A204.1 (cell line): Measurements from ENCODE around the gene LYPD5.
A peak's percentile ranks its signal among the peaks of the same experiment; 100 is the strongest.
"Not testable (repeated sequence)": the region's sequence is repeated elsewhere in the genome, so short reads cannot be mapped to it uniquely, and the experiment has no call there.

Experiments
- FAIRE-seq: peaks from 2 replicates; lab custom pipeline; 2012; peaks lifted over from hg19 to GRCh38; lab: Jason Lieb, UNC

The LYPD5 gene

DNA sequence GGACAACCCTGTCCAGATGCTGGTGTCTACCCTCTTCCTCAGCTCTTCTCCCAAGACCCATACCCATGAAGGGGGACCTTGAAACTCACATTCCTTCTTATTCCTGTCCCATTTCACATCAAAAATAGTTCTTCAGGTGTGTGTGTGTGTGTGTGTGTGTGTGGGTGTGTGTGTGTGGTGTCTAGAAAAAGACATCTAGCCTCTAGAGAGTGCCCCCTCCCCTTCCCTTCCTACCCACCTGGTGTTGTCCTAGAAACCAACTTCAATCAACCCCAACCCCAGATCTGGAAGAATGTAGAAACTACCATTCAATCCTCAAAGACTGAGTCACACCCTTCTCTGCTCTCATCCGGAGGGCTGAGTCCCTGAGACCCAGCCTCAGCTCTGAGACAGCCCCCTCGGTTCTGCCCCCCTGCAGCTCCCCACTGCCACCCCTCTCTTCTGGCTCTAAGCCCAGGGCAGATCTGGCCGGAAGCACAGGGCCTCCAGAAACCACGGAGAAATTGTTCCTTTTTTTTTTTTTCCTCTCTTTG lies 25.0 kb downstream of the LYPD5 start:
- FAIRE-seq: no peak

DNA sequence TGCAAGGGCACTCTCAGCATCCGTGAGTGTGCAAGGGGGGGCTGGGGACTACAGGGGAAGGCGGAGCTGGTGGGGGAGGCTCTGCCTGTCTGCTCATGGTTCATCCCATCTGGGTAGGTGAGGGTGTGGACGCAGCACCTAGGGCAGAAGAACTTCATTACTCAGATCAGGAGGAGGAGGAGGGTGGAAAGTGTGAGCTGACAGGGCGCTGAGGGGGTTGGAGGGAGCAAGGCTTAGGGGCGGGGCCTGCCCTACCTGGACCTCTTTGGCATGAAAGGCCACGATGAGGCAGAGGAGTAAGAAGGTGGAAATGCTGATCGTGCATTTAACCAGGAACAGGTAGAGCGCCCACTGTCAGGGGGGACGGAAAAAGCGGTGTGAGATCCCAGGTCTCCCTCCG lies 26.0 kb downstream of the LYPD5 start:
- FAIRE-seq: no peak

DNA sequence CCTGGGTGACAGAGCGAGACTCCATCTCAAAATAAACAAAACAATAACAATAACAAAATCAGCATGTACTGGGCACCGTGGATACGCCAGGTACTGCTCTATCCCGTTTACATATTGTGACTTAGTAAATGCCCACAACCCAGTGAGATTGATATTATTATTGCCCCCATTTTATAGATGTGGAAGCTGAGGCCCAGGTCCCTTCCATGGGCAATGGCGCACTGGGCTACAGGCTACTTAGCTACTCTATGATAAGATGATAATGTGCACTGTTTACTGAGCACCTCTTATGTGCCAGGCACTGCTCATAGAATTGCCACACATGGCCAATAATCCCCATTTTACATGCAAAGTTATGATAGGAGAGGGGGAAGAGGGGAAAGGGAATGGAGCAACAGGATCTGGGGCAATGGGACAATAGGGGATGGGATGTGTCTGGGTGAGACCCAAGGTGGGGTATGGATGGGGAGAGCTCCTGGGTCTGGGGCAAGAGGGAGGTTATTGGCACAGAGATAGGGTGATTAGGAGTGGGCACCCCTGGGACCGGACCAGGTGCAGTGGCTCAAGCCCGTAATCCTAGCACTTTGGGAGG lies 26.9 kb downstream of the LYPD5 start:
- no peak for FAIRE-seq

DNA sequence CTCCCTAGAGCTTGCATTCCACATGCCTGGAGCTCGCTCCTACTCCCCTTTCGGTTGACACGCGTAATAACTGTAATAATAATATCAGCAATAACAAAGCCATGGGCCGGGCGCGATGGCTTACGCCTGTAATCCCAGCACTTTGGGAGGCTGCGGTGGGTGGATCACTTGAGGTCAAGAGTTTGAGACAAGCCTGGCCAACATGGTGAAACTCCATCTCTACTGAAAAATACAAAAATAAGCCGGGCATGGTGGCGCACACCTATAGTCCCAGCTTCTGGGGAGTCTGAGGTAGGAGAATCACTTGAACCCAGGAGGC lies 27.3 kb downstream of the LYPD5 start:
- FAIRE-seq: not testable (repeated sequence)

DNA sequence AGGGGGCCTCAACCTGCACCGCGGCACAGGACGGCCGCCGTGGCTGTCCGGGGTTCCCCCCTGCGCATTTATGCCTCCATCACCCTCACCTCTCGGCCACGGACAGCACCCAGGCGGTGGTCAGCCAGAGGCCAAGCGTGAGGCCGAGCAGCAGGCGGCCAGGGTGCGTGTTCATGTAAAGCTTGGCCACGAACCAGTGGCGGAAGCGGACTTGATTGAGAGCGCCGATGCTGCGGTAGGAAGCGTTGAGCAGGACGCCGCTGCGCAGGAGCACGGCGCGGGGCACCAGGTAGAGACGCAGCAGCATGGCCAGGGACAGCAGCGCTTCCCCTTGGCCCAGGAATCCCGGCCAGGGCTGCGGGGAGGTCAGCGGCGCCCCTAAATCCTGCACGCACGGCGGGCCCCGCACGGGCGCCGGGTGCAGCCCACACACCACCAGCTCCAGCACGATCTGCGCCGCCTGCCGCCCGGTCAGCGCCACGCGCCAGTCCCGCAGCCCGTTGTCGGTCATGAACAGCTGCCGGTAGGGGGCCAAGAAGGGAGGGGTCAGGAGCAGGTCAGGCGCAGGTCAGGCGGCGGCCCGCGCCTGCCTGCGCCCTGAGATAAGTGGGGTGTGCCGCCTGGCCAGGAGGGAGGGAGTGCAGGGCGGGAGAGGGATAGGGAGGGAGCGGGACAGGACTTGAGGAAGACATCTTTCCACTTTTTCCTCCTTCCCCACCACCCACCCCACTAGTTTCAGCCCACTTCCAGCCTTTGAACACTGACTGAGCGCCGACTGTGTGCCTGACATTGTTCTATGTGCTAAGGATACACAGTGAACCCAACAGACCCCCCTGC lies 27.9 kb downstream of the LYPD5 start:
- FAIRE-seq: no peak

DNA sequence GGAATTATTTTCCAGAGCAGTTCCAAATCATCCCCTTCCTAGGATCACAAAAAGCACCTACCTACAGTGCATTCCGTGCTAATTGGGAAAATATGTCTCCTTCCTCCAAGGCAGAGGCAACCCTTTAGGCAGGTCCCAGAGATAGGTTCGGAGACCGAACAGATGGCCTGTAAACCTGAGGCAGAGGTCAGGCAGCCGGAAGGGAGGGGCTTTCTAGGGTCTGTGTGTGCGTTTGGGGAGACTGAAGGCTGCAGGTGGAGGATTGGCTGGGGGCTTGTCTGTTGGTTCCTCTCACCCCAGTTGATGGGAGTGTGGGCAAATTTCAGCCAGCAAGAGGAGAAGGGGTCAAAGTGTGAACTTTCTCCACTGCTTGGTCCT lies 28.5 kb downstream of the LYPD5 start:
- FAIRE-seq: no peak

DNA sequence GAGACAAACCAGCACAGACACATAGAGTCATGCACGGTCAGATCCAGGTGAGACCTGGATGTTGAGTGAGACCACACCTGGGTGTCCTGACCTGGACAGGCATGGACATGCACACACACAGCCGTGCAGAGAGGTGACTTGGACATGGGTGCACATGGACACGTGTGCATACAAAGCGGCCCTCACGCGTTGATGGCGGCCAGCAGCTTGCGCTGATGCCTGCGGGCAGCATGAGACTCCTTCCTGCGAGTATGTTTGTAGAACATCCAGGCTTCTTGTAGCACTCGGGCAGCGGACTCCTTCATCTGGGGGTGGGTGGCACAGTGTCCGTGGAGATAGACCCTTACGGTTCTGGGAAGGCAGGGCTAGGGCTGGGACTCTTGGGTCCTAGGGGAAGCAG lies 33.0 kb downstream of the LYPD5 start:
- FAIRE-seq: no peak

DNA sequence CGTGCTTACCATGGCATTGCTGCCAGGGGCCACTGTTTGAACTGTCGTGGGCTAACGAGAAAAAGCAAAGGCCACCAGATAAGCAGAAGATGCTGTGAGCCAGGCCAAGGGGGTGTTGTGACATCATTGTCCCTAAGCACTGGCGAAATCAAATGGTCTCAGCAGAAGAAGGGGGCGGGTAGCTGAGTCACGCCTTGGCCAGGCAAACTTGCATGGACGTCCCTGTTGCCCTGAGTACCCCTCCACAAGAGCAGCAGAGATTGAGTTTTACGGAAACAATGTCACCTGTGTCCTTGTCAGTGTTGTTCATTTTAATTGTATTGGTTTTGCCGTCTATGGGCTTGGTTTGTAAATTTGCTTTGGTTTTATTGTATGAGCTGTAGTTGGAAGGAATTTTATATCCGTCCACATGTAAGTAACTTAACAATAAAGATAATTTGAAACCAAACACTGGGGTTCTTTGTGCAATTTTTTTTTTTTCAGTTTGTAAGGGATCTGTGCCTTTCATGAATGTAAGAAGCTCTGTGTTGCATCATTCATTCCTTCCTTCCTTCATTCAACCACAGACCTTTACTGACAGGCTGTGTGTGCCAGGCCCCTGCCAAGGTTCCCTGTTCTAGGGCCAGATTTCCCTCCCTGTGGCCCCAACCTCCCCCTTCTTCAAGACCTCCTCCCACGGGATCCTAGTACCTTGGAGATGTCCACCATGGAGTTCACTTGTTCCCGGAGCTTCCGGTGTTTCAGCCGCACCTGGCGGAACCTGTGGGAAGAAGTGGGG lies 33.8 kb downstream of the LYPD5 start:
- FAIRE-seq: no peak

DNA sequence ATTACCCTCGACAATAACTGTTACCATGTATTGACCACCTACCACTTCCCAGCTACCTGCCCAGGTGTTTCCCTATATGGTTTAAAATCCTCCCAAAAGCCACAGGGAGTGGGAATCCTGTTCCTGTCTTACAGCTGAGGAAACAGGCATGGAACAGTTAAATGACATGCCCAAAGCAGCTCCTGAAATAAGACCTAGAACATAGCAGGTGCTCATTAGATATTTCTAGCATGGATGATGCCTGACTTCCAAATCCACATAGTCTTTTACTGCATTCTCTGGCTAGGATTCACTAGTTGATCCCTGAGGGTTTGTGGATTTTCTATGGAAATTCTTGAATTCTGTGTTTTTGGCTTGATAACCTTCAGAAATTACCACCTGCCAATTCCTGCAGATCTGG lies 34.4 kb downstream of the LYPD5 start:
- FAIRE-seq: no peak

DNA sequence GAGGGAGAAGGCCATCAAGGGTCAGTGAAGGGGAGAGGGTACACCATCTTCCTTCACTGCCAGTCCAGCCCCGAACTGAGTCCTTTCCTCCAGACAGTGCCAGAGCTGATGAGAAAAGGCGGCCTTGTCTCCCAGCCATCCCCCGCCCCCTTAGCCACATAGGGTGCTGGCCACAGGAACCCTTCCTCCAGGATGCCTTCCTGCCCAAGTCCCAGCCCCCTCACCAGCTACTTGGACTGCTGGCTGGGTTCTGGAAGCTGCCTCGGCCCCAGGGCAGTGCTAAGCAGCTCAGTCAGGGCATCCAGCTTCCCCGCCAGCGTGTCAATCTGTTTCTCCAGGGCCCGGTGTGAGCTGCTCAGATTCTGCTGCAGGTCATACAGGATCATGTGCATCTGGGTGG lies 34.9 kb downstream of the LYPD5 start:
- no peak for FAIRE-seq

DNA sequence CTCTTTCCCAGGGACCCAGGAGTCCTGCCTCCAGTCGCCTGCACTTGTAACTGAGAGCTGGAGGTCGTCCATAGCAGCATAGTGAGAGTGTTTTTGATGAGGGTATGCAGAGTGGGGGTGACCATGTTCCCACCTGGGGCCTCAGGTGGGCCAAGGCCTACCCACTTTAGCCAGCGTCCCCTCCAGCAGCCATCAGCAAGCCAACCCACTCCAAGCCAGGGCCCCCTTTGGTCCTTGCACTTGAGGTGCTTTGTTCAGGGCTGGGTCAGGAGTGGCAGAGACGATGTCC lies 35.5 kb downstream of the LYPD5 start:
- FAIRE-seq: no peak

DNA sequence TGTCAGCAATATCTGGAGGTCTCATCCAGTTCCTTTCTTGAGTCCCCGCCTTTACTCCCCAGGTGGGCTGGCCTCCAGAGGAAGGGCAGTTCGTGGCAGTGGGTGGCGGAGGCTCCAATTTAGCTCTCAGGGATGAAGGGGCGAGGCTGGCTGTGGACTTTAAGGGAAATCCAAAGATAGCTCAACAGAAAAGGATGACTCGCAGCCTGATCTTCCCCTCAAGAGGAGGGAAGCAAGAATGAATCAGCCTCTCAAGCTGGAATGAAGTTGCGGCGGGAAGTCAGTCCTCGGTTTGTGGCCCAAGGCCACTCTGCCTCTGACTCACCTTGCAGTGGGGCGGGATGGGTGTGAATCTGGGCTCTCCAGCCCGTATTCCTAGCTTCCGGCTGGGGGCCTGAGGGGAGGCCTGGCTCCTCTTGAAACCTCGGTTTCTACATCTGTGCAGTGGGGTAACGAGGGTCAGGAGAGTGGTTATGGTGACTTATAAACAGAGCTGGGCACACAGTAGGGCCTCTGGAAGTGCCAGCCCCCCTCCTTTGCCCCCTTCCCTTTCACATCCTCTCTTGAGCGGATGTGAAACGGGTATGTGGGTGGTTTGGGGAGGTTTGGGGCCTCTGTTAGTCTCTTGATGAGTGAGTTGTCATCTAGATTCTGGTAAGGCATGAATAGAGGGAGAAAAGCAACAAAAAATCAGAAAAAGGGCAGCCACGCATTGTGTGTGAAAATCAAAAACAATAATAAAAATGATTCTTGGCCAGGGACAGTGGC lies 37.0 kb downstream of the LYPD5 start:
- FAIRE-seq: no peak

DNA sequence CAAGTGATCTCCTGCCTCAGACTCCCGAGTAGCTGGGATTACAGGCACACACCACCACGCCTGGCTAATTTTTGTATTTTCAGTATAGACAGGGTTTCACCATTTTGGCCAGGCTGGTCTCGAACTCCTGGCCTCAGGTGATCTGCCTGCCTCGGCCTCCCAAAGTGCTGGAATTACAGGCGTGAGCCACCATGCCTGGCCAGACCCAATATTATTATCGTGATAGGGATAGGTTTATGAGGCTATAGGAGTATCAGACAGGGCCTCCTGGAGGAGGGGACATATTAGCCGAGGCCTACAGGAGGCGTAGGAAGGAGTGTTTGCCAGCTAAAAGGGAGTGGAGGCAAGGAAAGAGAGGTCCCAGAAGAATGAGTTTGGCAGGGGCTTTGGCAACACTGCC lies 37.6 kb downstream of the LYPD5 start:
- not testable (repeated sequence) for FAIRE-seq

DNA sequence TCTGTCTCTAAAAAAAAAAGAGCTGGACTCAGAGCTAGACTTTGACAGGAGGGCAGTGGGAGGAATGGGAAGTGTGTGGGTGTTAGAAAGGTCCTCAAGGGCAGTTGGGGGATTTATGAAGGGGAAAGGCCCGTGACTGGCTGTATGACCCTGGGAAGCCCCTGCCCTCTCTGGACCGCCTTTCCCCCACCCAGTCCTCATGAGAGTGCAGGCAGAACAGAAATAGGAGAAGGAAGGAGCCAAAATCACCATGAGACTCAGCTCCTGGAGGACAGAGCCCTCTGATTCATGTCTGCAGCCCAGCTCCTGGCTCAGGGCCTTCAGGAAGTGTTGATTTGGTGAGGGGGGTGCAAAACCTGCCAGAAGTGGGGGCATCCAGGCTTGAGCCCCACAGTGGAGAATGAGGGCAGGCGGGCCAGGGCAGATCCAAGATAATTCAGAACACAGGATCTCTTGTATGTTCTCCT lies 38.7 kb downstream of the LYPD5 start:
- no peak for FAIRE-seq

DNA sequence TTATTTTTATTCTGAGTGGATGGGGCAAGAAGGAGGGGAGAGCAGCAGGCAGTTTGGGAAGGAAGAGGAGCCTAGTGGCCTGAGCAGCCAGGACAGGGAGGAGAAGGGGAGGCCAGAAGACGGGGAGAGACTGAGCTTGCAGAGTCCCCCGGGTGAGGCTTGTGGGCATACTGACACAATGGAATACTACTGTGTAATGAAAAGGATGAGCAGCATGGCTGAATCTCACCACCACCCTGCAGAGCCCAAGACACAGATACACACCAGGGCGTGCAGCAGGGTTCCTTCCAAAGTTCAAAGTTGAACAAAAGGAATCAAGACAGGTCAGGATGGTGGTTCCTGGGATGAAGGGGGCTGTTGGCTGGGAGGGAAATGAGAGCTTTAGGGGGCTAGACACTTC lies 39.4 kb downstream of the LYPD5 start:
- FAIRE-seq: no peak

DNA sequence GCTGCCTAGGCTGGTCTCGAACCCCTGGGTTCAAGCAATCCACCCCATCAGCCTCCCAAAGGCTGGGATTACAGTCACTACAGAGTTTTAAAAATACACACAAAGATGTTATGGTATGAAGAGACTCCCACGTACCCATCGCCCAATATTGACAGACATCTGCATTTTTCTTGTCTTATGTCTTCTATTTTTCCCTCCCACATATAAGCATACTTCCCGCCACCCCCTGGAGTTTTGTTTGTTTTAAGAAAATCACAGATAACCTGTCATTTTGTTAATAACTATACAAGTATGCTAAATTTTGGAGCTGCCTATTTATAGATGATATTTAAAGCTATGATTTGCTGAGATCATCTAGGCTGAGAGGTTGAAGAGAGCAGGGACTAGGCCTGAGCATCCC lies 41.3 kb downstream of the LYPD5 start:
- no peak for FAIRE-seq

DNA sequence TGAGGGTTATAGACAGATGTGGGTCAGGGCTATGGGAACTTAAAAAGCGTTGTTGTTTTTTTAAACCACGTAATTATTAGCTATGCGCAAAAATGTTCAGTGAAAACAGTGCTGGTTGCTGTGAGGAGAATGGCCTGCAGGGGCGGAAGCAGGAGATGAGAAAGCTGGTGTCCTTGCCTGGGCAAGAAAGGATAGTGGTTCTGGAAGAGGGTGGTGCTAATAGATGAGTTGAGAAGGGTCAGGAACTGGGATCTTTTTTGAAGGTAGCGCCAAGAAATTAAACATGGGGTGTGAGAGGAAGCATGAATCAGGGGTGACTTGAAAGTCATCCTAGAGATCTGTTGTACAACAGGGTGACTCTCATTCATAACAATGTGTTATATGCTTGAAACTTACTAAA lies 42.7 kb downstream of the LYPD5 start:
- no peak for FAIRE-seq

DNA sequence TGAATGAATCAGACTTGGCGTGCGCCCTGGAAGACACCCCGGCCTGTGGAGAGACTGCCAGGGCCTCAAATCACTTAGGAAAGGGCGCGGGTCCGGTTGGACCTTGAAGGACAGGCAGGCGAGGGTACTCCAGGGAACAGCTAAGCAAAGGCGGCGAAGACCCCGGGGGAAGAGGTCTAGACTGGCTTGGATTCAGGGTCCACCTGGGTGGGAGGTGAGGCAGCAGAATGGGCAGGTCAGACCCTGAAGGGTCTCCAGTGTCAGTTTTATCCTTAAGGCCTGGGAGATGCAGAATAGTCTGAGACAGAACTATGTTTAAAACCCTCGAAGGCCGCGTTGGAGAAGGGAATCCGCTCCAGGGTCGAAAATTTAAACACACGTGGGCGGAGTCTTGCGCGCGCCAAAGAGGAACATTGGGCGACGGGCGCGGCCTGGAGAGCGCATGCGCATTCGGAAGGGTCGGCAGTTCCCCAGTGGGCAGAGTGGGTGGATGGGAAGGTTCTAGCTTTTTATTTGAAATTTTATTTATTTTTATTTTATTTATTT lies 46.9 kb downstream of the LYPD5 start:
- FAIRE-seq: peak; percentile 97

DNA sequence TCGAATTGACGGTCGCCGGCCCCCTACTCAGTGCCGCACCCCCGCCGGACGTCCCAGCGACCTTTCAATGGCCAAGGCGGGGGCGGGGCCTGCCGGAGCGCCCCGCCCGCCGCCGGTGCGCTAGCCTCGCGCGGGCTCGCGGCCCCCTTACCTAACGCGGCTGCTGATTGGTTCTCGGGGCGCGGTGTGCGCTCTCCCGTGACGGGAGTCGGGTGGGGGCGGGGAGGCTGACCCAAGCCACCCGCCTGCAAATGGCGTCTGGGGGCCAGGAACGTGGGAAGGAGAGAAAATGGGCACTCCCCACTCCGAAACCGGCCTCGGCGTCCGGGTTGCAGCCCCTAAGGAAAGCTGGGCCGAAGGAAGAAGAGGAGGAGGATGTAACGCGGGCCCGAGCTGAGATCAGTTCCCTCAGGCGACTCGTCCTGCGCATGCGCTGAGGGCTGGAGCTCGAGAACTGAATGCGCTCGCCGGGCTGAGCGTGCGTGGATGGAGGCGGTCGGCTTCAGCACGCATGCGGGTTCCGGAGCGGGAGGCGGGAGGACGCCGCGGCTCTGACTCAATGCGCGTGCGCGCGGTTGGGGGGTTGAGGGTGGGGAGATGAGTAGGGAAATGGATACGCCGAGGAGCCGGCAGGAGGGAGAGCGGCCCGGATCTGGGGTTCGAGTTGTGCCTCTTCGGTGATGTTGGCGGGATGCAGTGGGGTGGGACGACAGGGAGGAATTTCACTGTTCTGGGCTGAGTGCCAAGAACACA lies 47.6 kb downstream of the LYPD5 start, which contains the start of gene SMG9:
Gene SMG9 (minus strand): TSS at position 460 of the 753 bp plus-strand sequence. CDS start 4,221 bp downstream, outside the sequence.
- peak; percentile 94 for FAIRE-seq

DNA sequence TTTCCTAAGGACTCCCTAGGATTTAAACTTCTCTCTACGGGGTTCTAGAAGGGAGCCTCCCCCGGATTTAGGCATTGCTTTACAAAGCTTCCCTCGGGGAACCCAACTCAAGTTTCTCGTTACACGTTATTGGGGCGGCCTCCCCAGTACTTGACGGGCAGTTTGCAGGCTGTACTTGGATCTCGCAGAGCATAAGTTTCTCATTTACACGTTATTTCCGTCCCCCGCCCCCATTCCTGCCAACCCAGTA lies 48.1 kb downstream of the LYPD5 start:
- peak; percentile 61 for FAIRE-seq

DNA sequence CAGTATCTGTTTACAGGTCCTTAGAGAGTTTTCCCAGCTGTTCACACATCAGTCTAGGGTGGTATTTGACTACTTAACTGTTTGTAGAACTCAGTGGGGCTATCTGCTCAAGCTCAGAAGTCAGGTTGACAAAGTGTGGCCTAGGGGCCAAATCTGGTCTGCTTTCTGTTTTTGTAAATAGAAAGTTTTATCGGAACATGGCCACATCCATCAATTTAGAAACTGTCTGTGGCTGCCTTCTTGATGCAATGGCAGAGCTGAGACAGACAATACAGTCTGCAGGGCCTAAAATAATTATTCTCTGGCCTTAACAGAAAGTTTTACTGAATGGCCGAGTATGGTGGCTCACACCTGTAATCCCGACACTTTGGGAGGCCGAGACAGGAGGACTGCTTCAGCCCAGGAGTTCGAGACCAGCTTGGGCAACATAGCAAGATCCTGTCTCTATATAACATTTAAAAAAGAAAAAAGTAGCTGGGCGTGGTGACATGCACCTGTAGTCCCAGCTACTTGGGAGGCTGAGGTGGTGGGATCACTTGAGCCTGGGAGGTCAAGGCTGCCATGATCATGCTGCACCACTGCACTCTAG lies 49.9 kb downstream of the LYPD5 start:
- no peak for FAIRE-seq
